HepG2 (cell line): ENCODE data around the gene EPB41L1. TPM values are rescaled to one million over a fixed set of nuclear protein-coding genes. Genes with fewer than 3 reads are reported as not detected.

Experiments
- ADNP ChIP-seq: sonication (generic); formaldehyde crosslinking; IDR thresholded peaks from 2 replicates; pipeline ENCODE4 v1.4.0; 2020; ENCODE audit warnings: missing genetic modification reagents
- ATF2 ChIP-seq: sonication (generic); formaldehyde crosslinking; IDR thresholded peaks from 2 replicates; pipeline ENCODE4 v1.4.0; 2020; ENCODE audit warnings: missing genetic modification reagents
- CEBPG ChIP-seq: IDR thresholded peaks from 2 replicates; pipeline ENCODE4 v1.6.1; 2016
- HNF1B ChIP-seq: sonication (generic); formaldehyde crosslinking; IDR thresholded peaks from 2 replicates; pipeline ENCODE4 v1.5.1; 2020; ENCODE audit warnings: mild to moderate bottlenecking, moderate library complexity, missing genetic modification reagents
- MTA1 ChIP-seq: sonication (generic); formaldehyde crosslinking; IDR thresholded peaks from 2 replicates; pipeline ENCODE4 v1.4.0; 2020; ENCODE audit warnings: missing genetic modification reagents, mild to moderate bottlenecking, borderline replicate concordance
- NR2F1 ChIP-seq, 2 experiments: fragments of 450-650 bp in 1 of 2; formaldehyde crosslinking in 1 of 2; IDR thresholded peaks; 2 replicates each; pipeline versions ENCODE4 v1.5.0 to v1.6.1; 2016 to 2020; ENCODE audit warnings: mild to moderate bottlenecking in 1 of 2, missing compliant biosample characterization in 1 of 2, missing genetic modification reagents in 1 of 2, moderate library complexity in 1 of 2
- POLR2AphosphoS5 ChIP-seq: IDR thresholded peaks from 2 replicates; pipeline ENCODE4 v1.6.1; 2012; ENCODE audit warnings: low read depth, low read length
- TIGD3 ChIP-seq: sonication (generic); formaldehyde crosslinking; IDR thresholded peaks from 2 replicates; pipeline ENCODE4 v1.5.1; 2020; ENCODE audit warnings: mild to moderate bottlenecking, missing genetic modification reagents, borderline replicate concordance
- ZNF251 ChIP-seq: sonication (generic); formaldehyde crosslinking; IDR thresholded peaks from 2 replicates; pipeline ENCODE4 v1.9.0; 2021; ENCODE audit warnings: mild to moderate bottlenecking, missing genetic modification reagents
- ZNF510 ChIP-seq: sonication (generic); formaldehyde crosslinking; IDR thresholded peaks from 2 replicates; pipeline ENCODE4 v1.4.0; 2020; ENCODE audit warnings: low read depth, mild to moderate bottlenecking, missing genetic modification reagents
- ZNF619 ChIP-seq: sonication (generic); formaldehyde crosslinking; IDR thresholded peaks from 2 replicates; pipeline ENCODE4 v1.4.0; 2020; ENCODE audit warnings: mild to moderate bottlenecking, missing genetic modification reagents
- ZNF7 ChIP-seq: IDR thresholded peaks from 2 replicates; pipeline ENCODE4 v1.6.1; 2016; ENCODE audit warnings: missing biosample characterization, missing genetic modification reagents
- polyA plus RNA-seq, 8 experiments: library from polyadenylated mRNA; depleted of rRNA in 3 of 8; stranded (reverse) in 7 of 8; unstranded in 1 of 8; fragments of >200 nt; fragmentation: Illumina TruSeq in 4 of 8; extraction: Trizol in 4 of 8; gene quantifications; 2 replicates each; pipeline versions ENCODE4 v1.2.1 to v1.2.3, GENCODE V29; 2011 to 2016; ENCODE audit warnings: low read depth in 4 of 8, missing spikeins in 1 of 8, mixed read lengths in 1 of 8; ENCODE audit not compliant: insufficient read depth in 1 of 8
- total RNA-seq, 5 experiments: library from RNA; depleted of rRNA; stranded (reverse); fragments of >200 nt; fragmentation: Illumina TruSeq; extraction: Trizol; gene quantifications; 2 replicates each; pipeline ENCODE4 v1.2.3, GENCODE V29; 2016; ENCODE audit warnings: low read depth in 1 of 5
- TF ChIP-seq, protein P1 (sequence below): sonication (generic); formaldehyde crosslinking; IDR thresholded peaks from 2 replicates; pipeline ENCODE4 v1.8.0; 2022; ENCODE audit warnings: missing genetic modification reagents, low read depth, mild to moderate bottlenecking, borderline replicate concordance
- TF ChIP-seq, protein P2 (sequence below): sonication (generic); formaldehyde crosslinking; IDR thresholded peaks from 2 replicates; pipeline ENCODE4 v1.5.0; 2020; ENCODE audit warnings: missing genetic modification reagents
- TF ChIP-seq, protein P3 (sequence below): sonication (generic); formaldehyde crosslinking; IDR thresholded peaks from 2 replicates; pipeline ENCODE4 v1.5.0; 2020; ENCODE audit warnings: mild to moderate bottlenecking, missing genetic modification reagents
- TF ChIP-seq, protein P4 (sequence below): sonication (generic); formaldehyde crosslinking; IDR thresholded peaks from 2 replicates; pipeline ENCODE4 v1.4.0; 2020; ENCODE audit warnings: mild to moderate bottlenecking, missing genetic modification reagents

The EPB41L1 gene
- total and polyA plus RNA-seq, 2 of the 13 experiments (the other 11 are each of a cell fraction or from before 2014, with no cell fraction given) = 16.7 to 39.0 TPM

- TF ChIP-seq ZNF7 (CRISPR knock-in tag) (no peak), ZNF619 (CRISPR knock-in tag) (no peak), MTA1 (CRISPR knock-in tag) (peak; percentile 99), TIGD3 (CRISPR knock-in tag) (0 out of 2 replicates have a peak, but pooled peaks have one; percentile 84), ZNF510 (peak; percentile 33; the same call in 1 of the 2 replicates), CEBPG (CRISPR knock-in tag) (peak; percentile 89), HNF1B (CRISPR knock-in tag) (peak; percentile 96), ADNP (CRISPR knock-in tag) (no peak), POLR2AphosphoS5 (peak; percentile 52; the same call in 1 of the 2 replicates), NR2F1 (CRISPR knock-in tag; IDR thresholded peaks at IDR 0.05) (peak; percentile 93 to 98), ATF2 (CRISPR knock-in tag) (peak; percentile 92), ZNF251 (CRISPR knock-in tag) (no peak)
- TF ChIP-seq, protein P1, sequence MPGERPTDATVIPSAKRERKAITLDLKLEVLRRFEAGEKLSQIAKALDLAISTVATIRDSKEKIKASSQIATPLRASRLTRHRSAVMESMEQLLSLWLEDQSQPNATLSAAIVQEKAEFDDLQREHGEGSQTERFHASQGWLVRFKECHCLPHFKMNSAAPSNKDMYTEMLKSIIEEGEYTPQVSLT (CRISPR knock-in tag) = no peak
- TF ChIP-seq, protein P2, sequence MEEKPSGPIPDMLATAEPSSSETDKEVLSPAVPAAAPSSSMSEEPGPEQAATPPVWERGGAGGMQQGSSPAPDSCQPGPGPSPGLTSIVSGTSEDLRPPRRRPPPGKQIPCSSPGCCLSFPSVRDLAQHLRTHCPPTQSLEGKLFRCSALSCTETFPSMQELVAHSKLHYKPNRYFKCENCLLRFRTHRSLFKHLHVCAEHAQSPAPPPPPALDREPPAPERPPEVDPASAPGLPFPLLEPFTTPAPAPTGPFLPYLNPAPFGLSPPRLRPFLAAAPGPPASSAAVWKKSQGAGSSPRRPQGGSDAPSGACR (CRISPR knock-in tag) = no peak
- TF ChIP-seq, protein P3, sequence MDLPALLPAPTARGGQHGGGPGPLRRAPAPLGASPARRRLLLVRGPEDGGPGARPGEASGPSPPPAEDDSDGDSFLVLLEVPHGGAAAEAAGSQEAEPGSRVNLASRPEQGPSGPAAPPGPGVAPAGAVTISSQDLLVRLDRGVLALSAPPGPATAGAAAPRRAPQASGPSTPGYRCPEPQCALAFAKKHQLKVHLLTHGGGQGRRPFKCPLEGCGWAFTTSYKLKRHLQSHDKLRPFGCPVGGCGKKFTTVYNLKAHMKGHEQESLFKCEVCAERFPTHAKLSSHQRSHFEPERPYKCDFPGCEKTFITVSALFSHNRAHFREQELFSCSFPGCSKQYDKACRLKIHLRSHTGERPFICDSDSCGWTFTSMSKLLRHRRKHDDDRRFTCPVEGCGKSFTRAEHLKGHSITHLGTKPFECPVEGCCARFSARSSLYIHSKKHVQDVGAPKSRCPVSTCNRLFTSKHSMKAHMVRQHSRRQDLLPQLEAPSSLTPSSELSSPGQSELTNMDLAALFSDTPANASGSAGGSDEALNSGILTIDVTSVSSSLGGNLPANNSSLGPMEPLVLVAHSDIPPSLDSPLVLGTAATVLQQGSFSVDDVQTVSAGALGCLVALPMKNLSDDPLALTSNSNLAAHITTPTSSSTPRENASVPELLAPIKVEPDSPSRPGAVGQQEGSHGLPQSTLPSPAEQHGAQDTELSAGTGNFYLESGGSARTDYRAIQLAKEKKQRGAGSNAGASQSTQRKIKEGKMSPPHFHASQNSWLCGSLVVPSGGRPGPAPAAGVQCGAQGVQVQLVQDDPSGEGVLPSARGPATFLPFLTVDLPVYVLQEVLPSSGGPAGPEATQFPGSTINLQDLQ = no peak
- TF ChIP-seq, protein P4, sequence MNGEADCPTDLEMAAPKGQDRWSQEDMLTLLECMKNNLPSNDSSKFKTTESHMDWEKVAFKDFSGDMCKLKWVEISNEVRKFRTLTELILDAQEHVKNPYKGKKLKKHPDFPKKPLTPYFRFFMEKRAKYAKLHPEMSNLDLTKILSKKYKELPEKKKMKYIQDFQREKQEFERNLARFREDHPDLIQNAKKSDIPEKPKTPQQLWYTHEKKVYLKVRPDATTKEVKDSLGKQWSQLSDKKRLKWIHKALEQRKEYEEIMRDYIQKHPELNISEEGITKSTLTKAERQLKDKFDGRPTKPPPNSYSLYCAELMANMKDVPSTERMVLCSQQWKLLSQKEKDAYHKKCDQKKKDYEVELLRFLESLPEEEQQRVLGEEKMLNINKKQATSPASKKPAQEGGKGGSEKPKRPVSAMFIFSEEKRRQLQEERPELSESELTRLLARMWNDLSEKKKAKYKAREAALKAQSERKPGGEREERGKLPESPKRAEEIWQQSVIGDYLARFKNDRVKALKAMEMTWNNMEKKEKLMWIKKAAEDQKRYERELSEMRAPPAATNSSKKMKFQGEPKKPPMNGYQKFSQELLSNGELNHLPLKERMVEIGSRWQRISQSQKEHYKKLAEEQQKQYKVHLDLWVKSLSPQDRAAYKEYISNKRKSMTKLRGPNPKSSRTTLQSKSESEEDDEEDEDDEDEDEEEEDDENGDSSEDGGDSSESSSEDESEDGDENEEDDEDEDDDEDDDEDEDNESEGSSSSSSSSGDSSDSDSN (CRISPR knock-in tag) = peak; percentile 52; the same call in 1 of the 2 replicates
These were observed 28.8 kb downstream of the EPB41L1 start (continued) for GRCh38 chr20:36183155-36183944.
